Neural cell (in vitro differentiated cells): Measurements from ENCODE around the gene STX17. TPM values are rescaled to one million over a fixed set of nuclear protein-coding genes. Genes with fewer than 3 reads are reported as not detected.

ENCODE experiments used
- H2AFZ ChIP-seq: fragments of 200-600, 300-800 bp; sonication (generic), shearing (Covaris generic); 2 replicates; pipeline ENCODE4 v1.6.0; 2014; ENCODE audit warnings: low read depth, mild to moderate bottlenecking, antibody characterized with exemption, low read length, moderate library complexity
- H3F3A ChIP-seq: fragments of 200-600 bp; shearing (Covaris generic); 2 replicates; pipeline ENCODE4 v1.6.1; 2016; ENCODE audit warnings: mild to moderate bottlenecking, moderate library complexity, mixed read lengths, antibody characterized with exemption, low read length; ENCODE audit not compliant: insufficient read depth, poor library complexity, severe bottlenecking
- H3K27ac ChIP-seq: fragments of 200-600, 300-800 bp; sonication (generic), shearing (Covaris generic); 2 replicates; pipeline ENCODE4 v1.5.1; 2014; ENCODE audit warnings: mild to moderate bottlenecking, low read length, moderate library complexity
- H3K27me3 ChIP-seq: fragments of 300-800, 200-600 bp; sonication (generic), shearing (Covaris generic); 2 replicates; pipeline ENCODE4 v1.6.0; 2014; ENCODE audit warnings: mild to moderate bottlenecking, low read depth, low read length, moderate library complexity; ENCODE audit not compliant: insufficient read depth
- H3K36me3 ChIP-seq: fragments of 300-800, 200-600 bp; sonication (generic), shearing (Covaris generic); 2 replicates; pipeline ENCODE4 v1.5.1; 2014; ENCODE audit warnings: mild to moderate bottlenecking, antibody characterized with exemption, low read length, moderate library complexity; ENCODE audit not compliant: insufficient read depth
- H3K4me2 ChIP-seq: fragments of 300-800, 200-600 bp; sonication (generic), shearing (Covaris generic); 2 replicates; pipeline ENCODE4 v1.6.0; 2014; ENCODE audit warnings: mild to moderate bottlenecking, low read length
- H3K4me3 ChIP-seq: fragments of 300-800, 200-600 bp; sonication (generic), shearing (Covaris generic); 2 replicates; pipeline ENCODE4 v1.5.1; 2014; ENCODE audit warnings: mild to moderate bottlenecking, low read length, moderate library complexity
- H3K79me2 ChIP-seq: fragments of 200-600 bp; shearing (Covaris generic); replicated peaks from 2 replicates; pipeline ENCODE4 v1.6.0; 2014; ENCODE audit warnings: mild to moderate bottlenecking, low read length, moderate library complexity; ENCODE audit not compliant: insufficient read depth
- H3K9ac ChIP-seq: fragments of 300-800, 200-600 bp; sonication (generic), shearing (Covaris generic); 2 replicates; pipeline ENCODE4 v1.6.1; 2016; ENCODE audit warnings: mild to moderate bottlenecking, low read length, mixed read lengths
- H3K9me2 ChIP-seq: fragments of 200-600 bp; shearing (Covaris generic); 2 replicates; pipeline ENCODE4 v1.6.1; 2016; ENCODE audit warnings: mild to moderate bottlenecking, low read length, mixed read lengths; ENCODE audit not compliant: insufficient read depth
- H3K9me3 ChIP-seq: fragments of 200-600, 300-800 bp; sonication (generic), shearing (Covaris generic); 2 replicates; pipeline ENCODE4 v1.6.1; 2016; ENCODE audit warnings: mild to moderate bottlenecking, mixed run types, low read length, moderate library complexity, mixed read lengths
- H4K20me1 ChIP-seq: fragments of 200-600 bp; shearing (Covaris generic); 2 replicates; pipeline ENCODE4 v1.6.1; 2016; ENCODE audit warnings: mild to moderate bottlenecking, mixed run types; ENCODE audit not compliant: insufficient read depth
- EP300 ChIP-seq: fragments of 450-650 bp; conservative IDR thresholded peaks from 2 replicates; pipeline ENCODE4 v1.6.1; 2014; ENCODE audit warnings: antibody characterized with exemption, mild to moderate bottlenecking, moderate library complexity; ENCODE audit not compliant: poor library complexity, severe bottlenecking
- EZH2 ChIP-seq: fragments of 200-600, 300-800 bp; shearing (Covaris generic), sonication (generic); IDR thresholded peaks from 2 replicates; pipeline ENCODE4 v1.6.1; 2014; ENCODE audit warnings: antibody characterized with exemption, low read length, borderline replicate concordance, mild to moderate bottlenecking; ENCODE audit not compliant: insufficient read depth, poor library complexity, severe bottlenecking
- MXI1 ChIP-seq: fragments of 450-650 bp; conservative IDR thresholded peaks from 2 replicates; pipeline ENCODE4 v1.6.1; 2014; ENCODE audit warnings: antibody characterized with exemption, mild to moderate bottlenecking; ENCODE audit not compliant: poor library complexity, severe bottlenecking
- POLR2AphosphoS5 ChIP-seq: IDR thresholded peaks from 2 replicates; pipeline ENCODE4 v1.6.1; 2012
- RAD21 ChIP-seq: fragments of 450-650 bp; conservative IDR thresholded peaks from 2 replicates; pipeline ENCODE4 v1.6.1; 2014; ENCODE audit warnings: antibody characterized with exemption, mild to moderate bottlenecking, moderate library complexity
- SMC3 ChIP-seq: fragments of 450-650 bp; conservative IDR thresholded peaks from 2 replicates; pipeline ENCODE4 v1.6.1; 2014; ENCODE audit warnings: antibody characterized with exemption, mild to moderate bottlenecking, moderate library complexity; ENCODE audit not compliant: poor library complexity
- TAF1 ChIP-seq: IDR thresholded peaks from 2 replicates; pipeline ENCODE4 v1.6.1; 2012; ENCODE audit warnings: low read depth
- polyA plus RNA-seq: library from polyadenylated mRNA; depleted of rRNA; stranded (reverse); fragments of >200 nt; gene quantifications from 2 replicates; pipeline ENCODE4 v1.2.3, GENCODE V29; 2014
- TF ChIP-seq, protein P1 (sequence below): fragments of 450-650 bp; IDR thresholded peaks from 2 replicates; pipeline ENCODE4 v1.5.1; 2014; ENCODE audit warnings: antibody characterized with exemption, mild to moderate bottlenecking, moderate library complexity; ENCODE audit not compliant: poor library complexity, severe bottlenecking
- TF ChIP-seq, protein P2 (sequence below): IDR thresholded peaks from 2 replicates; pipeline ENCODE4 v1.6.1; 2012; ENCODE audit warnings: borderline replicate concordance

STX17 gene
- polyA plus RNA-seq, 1 donor from 2014 or later: 3.3 TPM

DNA sequence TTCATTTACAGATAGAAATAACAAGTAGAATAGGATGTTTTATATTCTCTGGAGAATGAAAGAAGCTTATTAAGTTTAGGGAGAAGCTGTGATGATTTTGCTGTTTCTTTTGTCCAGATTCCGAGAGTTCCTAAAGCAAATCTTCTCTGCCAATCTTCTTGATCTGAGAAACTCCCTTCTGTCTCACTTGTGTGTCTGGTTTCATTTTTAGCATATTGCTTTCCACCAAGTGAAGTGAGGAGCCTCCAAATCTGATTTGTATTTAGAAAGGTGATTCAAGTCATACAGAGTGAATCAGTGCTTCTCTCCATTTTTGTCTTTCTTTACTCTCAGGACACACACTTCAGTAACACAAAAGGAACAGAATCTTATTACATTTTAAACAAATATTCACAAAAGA lies 48.4 kb downstream of the STX17 start:
- no peaks in the 10 kb centered on the region for H3F3A ChIP-seq
- H4K20me1 ChIP-seq: no peaks in the 10 kb centered on the region
- H3K36me3 ChIP-seq: no peaks in the 10 kb centered on the region
- no peak overlapping the region for H3K4me2 ChIP-seq
- no peak overlapping the region for H2AFZ ChIP-seq
- no peak for TF ChIP-seq TAF1
- TF ChIP-seq RAD21: no peak
- no peak for TF ChIP-seq EZH2
- TF ChIP-seq POLR2AphosphoS5: no peak
- TF ChIP-seq, protein P1, sequence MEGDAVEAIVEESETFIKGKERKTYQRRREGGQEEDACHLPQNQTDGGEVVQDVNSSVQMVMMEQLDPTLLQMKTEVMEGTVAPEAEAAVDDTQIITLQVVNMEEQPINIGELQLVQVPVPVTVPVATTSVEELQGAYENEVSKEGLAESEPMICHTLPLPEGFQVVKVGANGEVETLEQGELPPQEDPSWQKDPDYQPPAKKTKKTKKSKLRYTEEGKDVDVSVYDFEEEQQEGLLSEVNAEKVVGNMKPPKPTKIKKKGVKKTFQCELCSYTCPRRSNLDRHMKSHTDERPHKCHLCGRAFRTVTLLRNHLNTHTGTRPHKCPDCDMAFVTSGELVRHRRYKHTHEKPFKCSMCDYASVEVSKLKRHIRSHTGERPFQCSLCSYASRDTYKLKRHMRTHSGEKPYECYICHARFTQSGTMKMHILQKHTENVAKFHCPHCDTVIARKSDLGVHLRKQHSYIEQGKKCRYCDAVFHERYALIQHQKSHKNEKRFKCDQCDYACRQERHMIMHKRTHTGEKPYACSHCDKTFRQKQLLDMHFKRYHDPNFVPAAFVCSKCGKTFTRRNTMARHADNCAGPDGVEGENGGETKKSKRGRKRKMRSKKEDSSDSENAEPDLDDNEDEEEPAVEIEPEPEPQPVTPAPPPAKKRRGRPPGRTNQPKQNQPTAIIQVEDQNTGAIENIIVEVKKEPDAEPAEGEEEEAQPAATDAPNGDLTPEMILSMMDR: no peak
- no peak for TF ChIP-seq SMC3
- no peak for TF ChIP-seq MXI1
- TF ChIP-seq, protein P2, sequence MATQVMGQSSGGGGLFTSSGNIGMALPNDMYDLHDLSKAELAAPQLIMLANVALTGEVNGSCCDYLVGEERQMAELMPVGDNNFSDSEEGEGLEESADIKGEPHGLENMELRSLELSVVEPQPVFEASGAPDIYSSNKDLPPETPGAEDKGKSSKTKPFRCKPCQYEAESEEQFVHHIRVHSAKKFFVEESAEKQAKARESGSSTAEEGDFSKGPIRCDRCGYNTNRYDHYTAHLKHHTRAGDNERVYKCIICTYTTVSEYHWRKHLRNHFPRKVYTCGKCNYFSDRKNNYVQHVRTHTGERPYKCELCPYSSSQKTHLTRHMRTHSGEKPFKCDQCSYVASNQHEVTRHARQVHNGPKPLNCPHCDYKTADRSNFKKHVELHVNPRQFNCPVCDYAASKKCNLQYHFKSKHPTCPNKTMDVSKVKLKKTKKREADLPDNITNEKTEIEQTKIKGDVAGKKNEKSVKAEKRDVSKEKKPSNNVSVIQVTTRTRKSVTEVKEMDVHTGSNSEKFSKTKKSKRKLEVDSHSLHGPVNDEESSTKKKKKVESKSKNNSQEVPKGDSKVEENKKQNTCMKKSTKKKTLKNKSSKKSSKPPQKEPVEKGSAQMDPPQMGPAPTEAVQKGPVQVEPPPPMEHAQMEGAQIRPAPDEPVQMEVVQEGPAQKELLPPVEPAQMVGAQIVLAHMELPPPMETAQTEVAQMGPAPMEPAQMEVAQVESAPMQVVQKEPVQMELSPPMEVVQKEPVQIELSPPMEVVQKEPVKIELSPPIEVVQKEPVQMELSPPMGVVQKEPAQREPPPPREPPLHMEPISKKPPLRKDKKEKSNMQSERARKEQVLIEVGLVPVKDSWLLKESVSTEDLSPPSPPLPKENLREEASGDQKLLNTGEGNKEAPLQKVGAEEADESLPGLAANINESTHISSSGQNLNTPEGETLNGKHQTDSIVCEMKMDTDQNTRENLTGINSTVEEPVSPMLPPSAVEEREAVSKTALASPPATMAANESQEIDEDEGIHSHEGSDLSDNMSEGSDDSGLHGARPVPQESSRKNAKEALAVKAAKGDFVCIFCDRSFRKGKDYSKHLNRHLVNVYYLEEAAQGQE: no peak
- no peak overlapping the region for H3K4me3 ChIP-seq
- H3K27ac ChIP-seq: no peak overlapping the region
- H3K9me3 ChIP-seq: no peaks in the 10 kb centered on the region
- H3K27me3 ChIP-seq: no peaks in the 10 kb centered on the region
- H3K9me2 ChIP-seq: no peaks in the 10 kb centered on the region
- no peak overlapping the region for H3K9ac ChIP-seq
- H3K79me2 ChIP-seq: no peaks in the 10 kb centered on the region

DNA sequence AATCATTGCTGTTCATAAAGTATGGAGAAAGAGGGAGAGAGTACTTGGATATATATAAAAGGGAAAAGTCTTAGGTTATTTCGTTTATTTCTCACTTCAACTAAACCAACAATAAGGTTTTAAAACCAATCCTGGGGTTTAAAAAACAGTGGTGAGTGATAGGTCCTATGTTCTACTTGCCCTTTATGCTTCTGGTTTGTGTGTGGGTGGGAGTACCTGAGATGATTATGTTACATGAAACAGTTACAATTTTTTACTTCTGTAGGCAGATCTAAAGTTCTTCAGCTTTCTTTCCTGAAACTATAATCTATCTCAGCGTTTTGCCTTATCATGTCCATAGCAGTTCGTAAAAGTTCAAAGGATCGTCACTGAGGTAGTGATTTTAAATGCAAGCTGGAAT lies 49.2 kb downstream of the STX17 start:
- Histone ChIP-seq H4K20me1 (no peaks in the 10 kb centered on the region), H3K36me3 (no peaks in the 10 kb centered on the region), H3K4me2 (no peak overlapping the region), H3K4me3 (no peak overlapping the region), H3K27ac (no peak overlapping the region), H3F3A (no peaks in the 10 kb centered on the region), H3K27me3 (no peaks in the 10 kb centered on the region), H3K79me2 (no peaks in the 10 kb centered on the region), H2AFZ (no peak overlapping the region), H3K9ac (no peak overlapping the region), H3K9me3 (no peaks in the 10 kb centered on the region), H3K9me2 (no peaks in the 10 kb centered on the region)
- TF ChIP-seq SMC3: no peak
- no peak for TF ChIP-seq RAD21
- TF ChIP-seq TAF1: no peak
- TF ChIP-seq EP300: no peak

DNA sequence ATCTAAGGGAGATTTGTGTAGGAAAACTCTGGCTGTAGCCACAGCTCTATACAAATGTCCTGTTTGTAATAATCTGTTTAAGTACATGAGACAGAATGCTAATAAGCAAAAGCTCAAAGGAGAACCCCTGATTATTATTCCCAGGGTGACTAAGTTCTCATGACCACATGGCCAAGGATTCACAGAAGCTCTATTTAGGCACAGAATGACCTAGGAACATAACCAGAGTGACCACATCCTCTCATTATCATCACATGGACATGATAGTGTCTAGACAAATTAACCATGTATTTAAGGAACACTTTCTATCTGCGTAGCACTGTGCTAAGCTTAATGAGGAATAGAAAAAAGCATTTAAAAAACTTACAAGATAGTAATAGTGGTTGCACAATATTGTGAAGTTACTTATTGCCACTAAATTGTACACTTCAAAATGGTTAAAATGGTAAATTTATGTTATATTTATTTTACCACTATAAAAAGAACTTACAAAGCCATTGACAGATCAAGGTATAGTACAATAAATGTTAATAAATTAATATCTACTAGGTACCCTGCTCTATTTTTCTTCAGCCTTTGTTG lies 56.3 kb downstream of the STX17 start:
- H3K9me3 ChIP-seq: no peaks in the 10 kb centered on the region
- no peak overlapping the region for H3K9ac ChIP-seq
- no peaks in the 10 kb centered on the region for H3K36me3 ChIP-seq
- no peak overlapping the region for H3K4me3 ChIP-seq
- no peak overlapping the region for H3K27ac ChIP-seq
- H4K20me1 ChIP-seq: no peaks in the 10 kb centered on the region
- H2AFZ ChIP-seq: no peak overlapping the region
- no peaks in the 10 kb centered on the region for H3F3A ChIP-seq
- H3K9me2 ChIP-seq: no peaks in the 10 kb centered on the region
- H3K27me3 ChIP-seq: no peaks in the 10 kb centered on the region
- H3K79me2 ChIP-seq: no peaks in the 10 kb centered on the region
- TF ChIP-seq POLR2AphosphoS5: no peak
- no peak overlapping the region for H3K4me2 ChIP-seq
